LNCaP clone FGC (cell line): ENCODE results near the gene TCF21.

Source experiments
- DNase-seq: peaks from one replicate; pipeline ENCODE4 v3.0.0-alpha.2; 2011; ENCODE audit warnings: low read depth
- H3K4me3 ChIP-seq: 2 replicates; pipeline ENCODE4 v1.5.1; 2011; ENCODE audit warnings: mild to moderate bottlenecking, low read depth, low read length, control low read depth
- TF ChIP-seq, protein P1 (sequence below): IDR thresholded peaks from 2 replicates; pipeline ENCODE4 v1.5.1; 2012; ENCODE audit warnings: mild to moderate bottlenecking; ENCODE audit not compliant: control insufficient read depth, insufficient read depth; ENCODE audit errors: extremely low read depth

The TCF21 gene

GRCh38 chr6:133871131-133871530, 17.8 kb upstream of the TCF21 start:
- TF ChIP-seq, protein P1, sequence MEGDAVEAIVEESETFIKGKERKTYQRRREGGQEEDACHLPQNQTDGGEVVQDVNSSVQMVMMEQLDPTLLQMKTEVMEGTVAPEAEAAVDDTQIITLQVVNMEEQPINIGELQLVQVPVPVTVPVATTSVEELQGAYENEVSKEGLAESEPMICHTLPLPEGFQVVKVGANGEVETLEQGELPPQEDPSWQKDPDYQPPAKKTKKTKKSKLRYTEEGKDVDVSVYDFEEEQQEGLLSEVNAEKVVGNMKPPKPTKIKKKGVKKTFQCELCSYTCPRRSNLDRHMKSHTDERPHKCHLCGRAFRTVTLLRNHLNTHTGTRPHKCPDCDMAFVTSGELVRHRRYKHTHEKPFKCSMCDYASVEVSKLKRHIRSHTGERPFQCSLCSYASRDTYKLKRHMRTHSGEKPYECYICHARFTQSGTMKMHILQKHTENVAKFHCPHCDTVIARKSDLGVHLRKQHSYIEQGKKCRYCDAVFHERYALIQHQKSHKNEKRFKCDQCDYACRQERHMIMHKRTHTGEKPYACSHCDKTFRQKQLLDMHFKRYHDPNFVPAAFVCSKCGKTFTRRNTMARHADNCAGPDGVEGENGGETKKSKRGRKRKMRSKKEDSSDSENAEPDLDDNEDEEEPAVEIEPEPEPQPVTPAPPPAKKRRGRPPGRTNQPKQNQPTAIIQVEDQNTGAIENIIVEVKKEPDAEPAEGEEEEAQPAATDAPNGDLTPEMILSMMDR: no peak
- DNase-seq: no peak
- no peak overlapping the region for H3K4me3 ChIP-seq

DNA sequence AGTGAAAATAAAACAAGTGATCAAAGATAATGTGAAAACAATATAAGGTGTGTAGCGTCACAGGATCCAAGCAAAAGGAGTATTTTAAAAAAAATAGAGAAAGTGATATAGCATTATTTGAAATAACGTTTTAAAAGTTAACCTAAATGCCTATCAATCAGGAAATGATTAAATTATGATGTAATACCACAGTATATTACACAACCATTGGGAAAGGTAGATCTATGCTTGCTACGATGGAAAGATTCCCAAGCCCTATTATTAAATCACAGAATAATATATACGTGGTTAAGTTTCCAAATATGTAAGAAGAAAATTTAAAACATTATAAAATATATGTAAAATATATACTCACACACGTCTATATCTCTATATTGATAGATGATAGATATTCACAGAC, 15.4 kb upstream of the TCF21 start:
- TF ChIP-seq, protein P1: no peak
- DNase-seq: no peak

DNA sequence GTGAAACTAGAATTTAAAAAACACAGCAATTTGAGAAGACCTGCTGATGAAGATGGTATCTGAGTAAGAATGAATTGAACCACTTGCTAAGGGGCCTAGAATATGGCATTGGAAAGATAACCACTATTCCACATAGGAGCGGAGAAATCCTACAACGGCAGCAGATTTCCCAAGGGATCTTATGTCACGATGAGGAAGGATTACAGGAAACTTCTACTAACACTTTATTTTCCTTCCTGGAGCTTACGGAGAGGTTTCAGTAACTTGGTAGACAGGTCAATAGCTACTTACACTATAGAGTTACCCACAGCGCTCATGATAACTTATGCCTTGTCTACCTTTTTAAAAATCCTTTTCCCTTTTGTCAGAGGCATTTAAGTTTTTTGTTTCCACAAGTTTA, 11.8 kb upstream of the TCF21 start:
- DNase-seq: no peak
- TF ChIP-seq, protein P1: no peak

More for the DNA sequence above, 15.4 kb upstream of the TCF21 start:
- H3K4me3 ChIP-seq: no peak overlapping the region

GRCh38 chr6:133880006-133880405, 8.9 kb upstream of the TCF21 start:
- DNase-seq: no peak
- TF ChIP-seq, protein P1: no peak
- no peak overlapping the region for H3K4me3 ChIP-seq

More for the DNA sequence above, 11.8 kb upstream of the TCF21 start:
- H3K4me3 ChIP-seq: no peak overlapping the region

- no peak overlapping the region for H3K4me3 ChIP-seq
- TF ChIP-seq, protein P1: no peak
- no peak for DNase-seq
Observed at GRCh38 chr6:133880896-133881295, 8.0 kb upstream of the TCF21 start.

DNA sequence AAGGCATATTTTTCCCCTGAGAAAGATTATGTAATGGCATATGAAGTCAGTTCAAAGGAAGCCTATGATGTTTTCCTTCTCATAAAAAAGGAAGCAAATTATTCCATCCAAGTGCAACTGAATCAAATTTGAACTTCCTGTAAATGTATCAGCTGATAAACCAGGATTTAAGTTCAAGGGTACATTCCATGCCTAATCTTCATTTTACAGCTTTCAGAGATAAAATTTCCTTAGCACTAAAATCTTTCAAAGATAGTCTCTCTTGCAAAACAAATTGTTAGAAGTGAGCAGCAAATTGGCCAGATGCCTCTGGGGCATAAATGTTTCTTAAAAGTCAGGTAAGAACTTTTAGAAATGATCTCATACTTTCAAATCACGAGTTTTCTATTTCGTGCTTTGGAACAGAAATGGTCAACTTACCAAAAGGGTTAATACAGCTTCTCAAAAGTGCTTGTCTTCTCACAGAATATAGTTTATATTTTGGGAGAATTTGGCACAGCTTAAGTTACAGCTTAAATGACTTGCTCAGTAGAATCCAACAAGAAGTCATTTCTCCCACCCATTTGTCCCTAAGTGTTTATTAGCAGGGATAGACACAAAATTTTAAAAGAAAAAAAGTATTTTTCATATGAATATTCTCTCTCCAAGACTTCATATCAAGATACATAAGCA, 2.7 kb upstream of the TCF21 start:
- no peak overlapping the region for H3K4me3 ChIP-seq
- DNase-seq: no peak
- TF ChIP-seq, protein P1: no peak
